HepG2 (cell line): ENCODE results near the gene IKZF5. TPM values are rescaled to one million over a fixed set of nuclear protein-coding genes. Genes with fewer than 3 reads are reported as not detected.

Experiments used
- ATF7 ChIP-seq, 2 experiments: fragments of 450-650 bp in 1 of 2; sonication (generic) in 1 of 2; formaldehyde crosslinking in 1 of 2; IDR thresholded peaks; 2 replicates each; pipeline versions ENCODE4 v1.4.0 to v1.6.1; 2016 to 2020; ENCODE audit warnings: antibody characterized with exemption in 1 of 2, mild to moderate bottlenecking in 1 of 2, missing genetic modification reagents in 1 of 2
- CENPX ChIP-seq: sonication (generic); formaldehyde crosslinking; IDR thresholded peaks from 2 replicates; pipeline ENCODE4 v1.9.0; 2021; ENCODE audit warnings: mild to moderate bottlenecking, missing genetic modification reagents, moderate library complexity
- CHD2 ChIP-seq: IDR thresholded peaks from 2 replicates; pipeline ENCODE4 v1.6.1; 2011; ENCODE audit warnings: low read depth, low read length, improper control_type of control experiment
- DMAP1 ChIP-seq: IDR thresholded peaks from 2 replicates; pipeline ENCODE4 v1.6.1; 2016
- DNMT1 ChIP-seq: sonication (generic); formaldehyde crosslinking; IDR thresholded peaks from 2 replicates; pipeline ENCODE4 v1.5.1; 2020; ENCODE audit warnings: mild to moderate bottlenecking, missing genetic modification reagents
- MBNL3 ChIP-seq: fragments of 250-450 bp; sonication (Bioruptor Pico); conservative IDR thresholded peaks from 2 replicates; pipeline ENCODE4 v1.8.0; 2022; ENCODE audit warnings: mild to moderate bottlenecking, inconsistent platforms
- MIXL1 ChIP-seq: IDR thresholded peaks from 2 replicates; pipeline ENCODE4 v1.6.1; 2016
- PCBP2 ChIP-seq: fragments of 200-400 bp; formaldehyde crosslinking; optimal IDR thresholded peaks from 2 replicates; pipeline ENCODE3; 2018; ENCODE audit warnings: low read length, low read depth; ENCODE audit not compliant: poor library complexity, severe bottlenecking
- REPIN1 ChIP-seq: sonication (generic); formaldehyde crosslinking; IDR thresholded peaks from 2 replicates; pipeline ENCODE4 v1.8.0; 2022; ENCODE audit warnings: missing genetic modification reagents, low read depth, mild to moderate bottlenecking, borderline replicate concordance
- SMAD9 ChIP-seq: sonication (generic); formaldehyde crosslinking; IDR thresholded peaks from 2 replicates; pipeline ENCODE4 v1.5.1; 2020; ENCODE audit warnings: mild to moderate bottlenecking, missing genetic modification reagents
- SRF ChIP-seq: IDR thresholded peaks from 2 replicates; pipeline ENCODE4 v1.6.1; 2011; ENCODE audit warnings: mild to moderate bottlenecking, low read depth, low read length, moderate library complexity
- SSRP1 ChIP-seq: IDR thresholded peaks from 2 replicates; pipeline ENCODE4 v1.6.1; 2016; ENCODE audit warnings: control low read depth
- TBL1XR1 ChIP-seq: fragments of 150-350 bp; IDR thresholded peaks from 2 replicates; pipeline ENCODE4 v1.6.1; 2014; ENCODE audit warnings: borderline replicate concordance, low read length; ENCODE audit not compliant: partially characterized antibody
- ZNF557 ChIP-seq: sonication (generic); formaldehyde crosslinking; IDR thresholded peaks from 2 replicates; pipeline ENCODE4 v1.4.0; 2020; ENCODE audit warnings: missing genetic modification reagents
- ZNF724P ChIP-seq: sonication (generic); formaldehyde crosslinking; IDR thresholded peaks from 2 replicates; pipeline ENCODE4 v1.8.0; 2022; ENCODE audit warnings: missing genetic modification reagents, borderline replicate concordance
- ZNF850 ChIP-seq: sonication (generic); formaldehyde crosslinking; conservative IDR thresholded peaks from 2 replicates; pipeline ENCODE4 v1.9.0; 2021; ENCODE audit warnings: mild to moderate bottlenecking, missing genetic modification reagents
- ZZZ3 ChIP-seq: sonication (generic); formaldehyde crosslinking; IDR thresholded peaks from 2 replicates; pipeline ENCODE4 v1.4.0; 2020; ENCODE audit warnings: missing genetic modification reagents, mild to moderate bottlenecking, borderline replicate concordance
- polyA plus RNA-seq, 8 experiments: library from polyadenylated mRNA; depleted of rRNA in 3 of 8; stranded (reverse) in 7 of 8; unstranded in 1 of 8; fragments of >200 nt; fragmentation: Illumina TruSeq in 4 of 8; extraction: Trizol in 4 of 8; gene quantifications; 2 replicates each; pipeline versions ENCODE4 v1.2.1 to v1.2.3, GENCODE V29; 2011 to 2016; ENCODE audit warnings: low read depth in 4 of 8, missing spikeins in 1 of 8, mixed read lengths in 1 of 8; ENCODE audit not compliant: insufficient read depth in 1 of 8
- total RNA-seq, 5 experiments: library from RNA; depleted of rRNA; stranded (reverse); fragments of >200 nt; fragmentation: Illumina TruSeq; extraction: Trizol; gene quantifications; 2 replicates each; pipeline ENCODE4 v1.2.3, GENCODE V29; 2016; ENCODE audit warnings: low read depth in 1 of 5
- TF ChIP-seq, protein P1 (sequence below): sonication (generic); formaldehyde crosslinking; IDR thresholded peaks from 2 replicates; pipeline ENCODE4; 2020; ENCODE audit warnings: missing genetic modification reagents, mild to moderate bottlenecking, borderline replicate concordance
- TF ChIP-seq, protein P2 (sequence below): IDR thresholded peaks from 2 replicates; pipeline ENCODE4 v1.6.1; 2016; ENCODE audit warnings: mild to moderate bottlenecking, missing biosample characterization, missing genetic modification reagents
- TF ChIP-seq, protein P3 (sequence below): sonication (generic); formaldehyde crosslinking; IDR thresholded peaks from 2 replicates; pipeline ENCODE4 v1.8.1; 2022; ENCODE audit warnings: low read depth, mild to moderate bottlenecking, missing genetic modification reagents
- TF ChIP-seq, protein P4 (sequence below): IDR thresholded peaks from 2 replicates; pipeline ENCODE4 v1.6.1; 2016; ENCODE audit warnings: missing compliant biosample characterization, missing genetic modification reagents, borderline replicate concordance
- TF ChIP-seq, protein P5 (sequence below): sonication (generic); formaldehyde crosslinking; IDR thresholded peaks from 2 replicates; pipeline ENCODE4 v1.4.0; 2020; ENCODE audit warnings: mild to moderate bottlenecking, missing genetic modification reagents

Gene IKZF5
- total and polyA plus RNA-seq, 2 of the 13 experiments (the other 11 are each of a cell fraction or from before 2014, with no cell fraction given) = 3.7 to 12.0 TPM

DNA sequence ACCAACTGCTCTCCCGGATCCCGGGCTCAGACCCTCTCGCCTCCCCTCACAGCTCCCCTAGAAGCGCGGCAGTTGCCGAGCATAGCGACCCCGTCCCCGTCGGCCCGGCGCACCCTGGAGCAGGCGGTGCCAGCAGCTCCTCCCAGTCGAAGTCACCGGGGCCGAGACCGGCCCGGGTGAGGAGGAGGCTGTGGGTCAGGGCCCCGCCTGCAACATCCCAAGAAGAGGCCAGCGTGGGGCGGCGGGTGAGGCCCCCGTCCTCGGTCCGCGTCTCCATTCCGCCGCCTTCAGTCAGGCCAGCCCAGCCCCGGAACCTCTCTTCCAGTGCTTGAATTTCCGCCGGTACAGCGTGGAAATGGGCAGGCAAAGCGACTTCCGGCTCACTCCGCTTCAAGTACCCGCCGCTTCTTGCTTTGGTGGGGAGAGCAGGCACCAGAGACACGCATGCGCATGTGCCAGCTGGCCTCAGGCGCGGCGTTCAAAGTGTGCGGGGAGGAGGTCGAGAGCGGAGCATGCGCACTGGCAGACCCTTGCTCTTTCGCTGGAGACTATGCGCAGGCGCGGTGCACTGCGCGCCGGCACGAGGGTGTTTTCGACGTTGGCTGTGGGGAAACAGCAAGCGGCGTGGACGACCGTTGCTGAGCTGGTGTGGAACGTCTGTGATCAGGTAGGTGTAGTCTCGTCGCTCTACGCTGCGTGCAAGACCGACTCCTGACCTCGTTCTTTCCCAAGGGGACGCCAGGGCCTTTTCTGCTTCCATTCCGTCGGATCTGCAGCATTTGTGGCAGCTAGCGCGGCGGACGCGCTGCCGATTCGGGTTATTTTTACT lies 54.5 kb downstream of the IKZF5 start, which contains the start of gene C10orf88 (continued):
- TF ChIP-seq PCBP2 = no peak
- TF ChIP-seq DMAP1 (CRISPR knock-in tag) = peak; percentile 95
- TF ChIP-seq, protein P1, sequence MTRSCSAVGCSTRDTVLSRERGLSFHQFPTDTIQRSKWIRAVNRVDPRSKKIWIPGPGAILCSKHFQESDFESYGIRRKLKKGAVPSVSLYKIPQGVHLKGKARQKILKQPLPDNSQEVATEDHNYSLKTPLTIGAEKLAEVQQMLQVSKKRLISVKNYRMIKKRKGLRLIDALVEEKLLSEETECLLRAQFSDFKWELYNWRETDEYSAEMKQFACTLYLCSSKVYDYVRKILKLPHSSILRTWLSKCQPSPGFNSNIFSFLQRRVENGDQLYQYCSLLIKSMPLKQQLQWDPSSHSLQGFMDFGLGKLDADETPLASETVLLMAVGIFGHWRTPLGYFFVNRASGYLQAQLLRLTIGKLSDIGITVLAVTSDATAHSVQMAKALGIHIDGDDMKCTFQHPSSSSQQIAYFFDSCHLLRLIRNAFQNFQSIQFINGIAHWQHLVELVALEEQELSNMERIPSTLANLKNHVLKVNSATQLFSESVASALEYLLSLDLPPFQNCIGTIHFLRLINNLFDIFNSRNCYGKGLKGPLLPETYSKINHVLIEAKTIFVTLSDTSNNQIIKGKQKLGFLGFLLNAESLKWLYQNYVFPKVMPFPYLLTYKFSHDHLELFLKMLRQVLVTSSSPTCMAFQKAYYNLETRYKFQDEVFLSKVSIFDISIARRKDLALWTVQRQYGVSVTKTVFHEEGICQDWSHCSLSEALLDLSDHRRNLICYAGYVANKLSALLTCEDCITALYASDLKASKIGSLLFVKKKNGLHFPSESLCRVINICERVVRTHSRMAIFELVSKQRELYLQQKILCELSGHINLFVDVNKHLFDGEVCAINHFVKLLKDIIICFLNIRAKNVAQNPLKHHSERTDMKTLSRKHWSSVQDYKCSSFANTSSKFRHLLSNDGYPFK (CRISPR knock-in tag) = peak; percentile 97
- TF ChIP-seq, protein P2, sequence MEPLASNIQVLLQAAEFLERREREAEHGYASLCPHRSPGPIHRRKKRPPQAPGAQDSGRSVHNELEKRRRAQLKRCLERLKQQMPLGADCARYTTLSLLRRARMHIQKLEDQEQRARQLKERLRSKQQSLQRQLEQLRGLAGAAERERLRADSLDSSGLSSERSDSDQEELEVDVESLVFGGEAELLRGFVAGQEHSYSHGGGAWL = peak; percentile 92; the same call in 1 of the 2 replicates
- TF ChIP-seq TBL1XR1 = no peak
- TF ChIP-seq SRF = peak; percentile 70; the same call in 1 of the 2 replicates
- TF ChIP-seq SMAD9 = 0 out of 2 replicates have a peak, but pooled peaks have one; percentile 37
- TF ChIP-seq, protein P3, sequence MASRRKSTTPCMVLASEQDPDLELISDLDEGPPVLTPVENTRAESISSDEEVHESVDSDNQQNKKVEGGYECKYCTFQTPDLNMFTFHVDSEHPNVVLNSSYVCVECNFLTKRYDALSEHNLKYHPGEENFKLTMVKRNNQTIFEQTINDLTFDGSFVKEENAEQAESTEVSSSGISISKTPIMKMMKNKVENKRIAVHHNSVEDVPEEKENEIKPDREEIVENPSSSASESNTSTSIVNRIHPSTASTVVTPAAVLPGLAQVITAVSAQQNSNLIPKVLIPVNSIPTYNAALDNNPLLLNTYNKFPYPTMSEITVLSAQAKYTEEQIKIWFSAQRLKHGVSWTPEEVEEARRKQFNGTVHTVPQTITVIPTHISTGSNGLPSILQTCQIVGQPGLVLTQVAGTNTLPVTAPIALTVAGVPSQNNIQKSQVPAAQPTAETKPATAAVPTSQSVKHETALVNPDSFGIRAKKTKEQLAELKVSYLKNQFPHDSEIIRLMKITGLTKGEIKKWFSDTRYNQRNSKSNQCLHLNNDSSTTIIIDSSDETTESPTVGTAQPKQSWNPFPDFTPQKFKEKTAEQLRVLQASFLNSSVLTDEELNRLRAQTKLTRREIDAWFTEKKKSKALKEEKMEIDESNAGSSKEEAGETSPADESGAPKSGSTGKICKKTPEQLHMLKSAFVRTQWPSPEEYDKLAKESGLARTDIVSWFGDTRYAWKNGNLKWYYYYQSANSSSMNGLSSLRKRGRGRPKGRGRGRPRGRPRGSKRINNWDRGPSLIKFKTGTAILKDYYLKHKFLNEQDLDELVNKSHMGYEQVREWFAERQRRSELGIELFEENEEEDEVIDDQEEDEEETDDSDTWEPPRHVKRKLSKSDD = peak; percentile 29; the same call in 1 of the 2 replicates
- no peak for TF ChIP-seq ATF7 (IDR thresholded peaks at IDR 0.05)
- TF ChIP-seq ATF7 (CRISPR knock-in tag; IDR thresholded peaks at IDR 0.05) = peak; percentile 87
- TF ChIP-seq, protein P4, sequence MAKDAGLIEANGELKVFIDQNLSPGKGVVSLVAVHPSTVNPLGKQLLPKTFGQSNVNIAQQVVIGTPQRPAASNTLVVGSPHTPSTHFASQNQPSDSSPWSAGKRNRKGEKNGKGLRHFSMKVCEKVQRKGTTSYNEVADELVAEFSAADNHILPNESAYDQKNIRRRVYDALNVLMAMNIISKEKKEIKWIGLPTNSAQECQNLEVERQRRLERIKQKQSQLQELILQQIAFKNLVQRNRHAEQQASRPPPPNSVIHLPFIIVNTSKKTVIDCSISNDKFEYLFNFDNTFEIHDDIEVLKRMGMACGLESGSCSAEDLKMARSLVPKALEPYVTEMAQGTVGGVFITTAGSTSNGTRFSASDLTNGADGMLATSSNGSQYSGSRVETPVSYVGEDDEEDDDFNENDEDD (CRISPR knock-in tag) = peak; percentile 100
- 0 out of 2 replicates have a peak, but pooled peaks have one; percentile 38 for TF ChIP-seq DNMT1
- 0 out of 2 replicates have a peak, but pooled peaks have one; percentile 64 for TF ChIP-seq SSRP1
- TF ChIP-seq CHD2 = 0 out of 2 replicates have a peak, but pooled peaks have one; percentile 10
- peak; percentile 97 for TF ChIP-seq REPIN1 (CRISPR knock-in tag)
- no peak for TF ChIP-seq MBNL3 (CRISPR knock-in tag)
- TF ChIP-seq MIXL1 (CRISPR knock-in tag) = peak; percentile 86
- peak; percentile 94; the same call in 1 of the 2 replicates for TF ChIP-seq ZNF724P (CRISPR knock-in tag)
- 0 out of 2 replicates have a peak, but pooled peaks have one; percentile 47 for TF ChIP-seq ZNF850 (CRISPR knock-in tag)
- no peak for TF ChIP-seq CENPX (CRISPR knock-in tag)
- TF ChIP-seq, protein P5, sequence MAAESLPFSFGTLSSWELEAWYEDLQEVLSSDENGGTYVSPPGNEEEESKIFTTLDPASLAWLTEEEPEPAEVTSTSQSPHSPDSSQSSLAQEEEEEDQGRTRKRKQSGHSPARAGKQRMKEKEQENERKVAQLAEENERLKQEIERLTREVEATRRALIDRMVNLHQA (CRISPR knock-in tag) = no peak
- TF ChIP-seq ZZZ3 (CRISPR knock-in tag) = peak; percentile 98
- TF ChIP-seq ZNF557 (CRISPR knock-in tag) = 0 out of 2 replicates have a peak, but pooled peaks have one; percentile 36
